ENCODE results near the gene GPR160.

GRCh38 chr3:170007031-170007663, 30.6 kb upstream of the GPR160 start:
- TF ChIP-seq CTCF (IDR thresholded peaks at IDR 0.05 in 4 of 5, conservative IDR thresholded peaks at IDR 0.05 in 1 of 5) (no peak), POLR2A (IDR thresholded peaks at IDR 0.05) (no peak)
